Transverse colon (tissue), 4 donors: ENCODE results near the gene SRGAP1.

Source experiments
- CTCF ChIP-seq, 5 experiments: fragments of 200-600 bp in 3 of 5; fragments of 450-650 bp in 2 of 5; sonication (generic) in 3 of 5; IDR thresholded peaks; 1 replicate in 2 of 5; 2 replicates in 3 of 5; pipeline ENCODE4 v1.5.1; 2016 to 2017; ENCODE audit warnings: antibody characterized with exemption in 5 of 5, inconsistent platforms in 3 of 5, mild to moderate bottlenecking in 2 of 5, moderate library complexity in 1 of 5
- POLR2AphosphoS5 ChIP-seq, 3 donors: sonication (generic); formaldehyde crosslinking; IDR thresholded peaks; one replicate each; pipeline ENCODE4 v1.6.1; 2016; ENCODE audit warnings: antibody characterized with exemption in 3 of 3

- TF ChIP-seq CTCF (IDR thresholded peaks at IDR 0.05) (no peak), POLR2AphosphoS5 (IDR thresholded peaks at IDR 0.05) (no peak)
Measured at GRCh38 chr12:63862969-63863230, 18.4 kb downstream of the SRGAP1 start.
